ENCODE results near the gene GTF3C4. TPM values are rescaled to one million over a fixed set of nuclear protein-coding genes. Genes with fewer than 3 reads are reported as not detected.

Gene GTF3C4
- total RNA-seq, 4 donors from 2014 or later: 16.6 to 25.9 (median 24.1) TPM

- Histone ChIP-seq H3K4me3 (peak overlapping the region; percentile 85), H3K36me3 (no peaks in the 10 kb centered on the region), H3K9me3 (no peaks in the 10 kb centered on the region), H3K27ac (peak overlapping the region; percentile 99), H3K27me3 (no peaks in the 10 kb centered on the region), H3K4me1 (peaks cover 56% of the 10 kb centered on the region)
- DNase-seq (ENCODE audit: low spot score in 2 of 2): no peak
- TF ChIP-seq POLR2AphosphoS5 (IDR thresholded peaks at IDR 0.05) (no peak), POLR2A (IDR thresholded peaks at IDR 0.05) (no peak), EP300 (IDR thresholded peaks at IDR 0.05) (no peak)
- TF ChIP-seq, protein P1, sequence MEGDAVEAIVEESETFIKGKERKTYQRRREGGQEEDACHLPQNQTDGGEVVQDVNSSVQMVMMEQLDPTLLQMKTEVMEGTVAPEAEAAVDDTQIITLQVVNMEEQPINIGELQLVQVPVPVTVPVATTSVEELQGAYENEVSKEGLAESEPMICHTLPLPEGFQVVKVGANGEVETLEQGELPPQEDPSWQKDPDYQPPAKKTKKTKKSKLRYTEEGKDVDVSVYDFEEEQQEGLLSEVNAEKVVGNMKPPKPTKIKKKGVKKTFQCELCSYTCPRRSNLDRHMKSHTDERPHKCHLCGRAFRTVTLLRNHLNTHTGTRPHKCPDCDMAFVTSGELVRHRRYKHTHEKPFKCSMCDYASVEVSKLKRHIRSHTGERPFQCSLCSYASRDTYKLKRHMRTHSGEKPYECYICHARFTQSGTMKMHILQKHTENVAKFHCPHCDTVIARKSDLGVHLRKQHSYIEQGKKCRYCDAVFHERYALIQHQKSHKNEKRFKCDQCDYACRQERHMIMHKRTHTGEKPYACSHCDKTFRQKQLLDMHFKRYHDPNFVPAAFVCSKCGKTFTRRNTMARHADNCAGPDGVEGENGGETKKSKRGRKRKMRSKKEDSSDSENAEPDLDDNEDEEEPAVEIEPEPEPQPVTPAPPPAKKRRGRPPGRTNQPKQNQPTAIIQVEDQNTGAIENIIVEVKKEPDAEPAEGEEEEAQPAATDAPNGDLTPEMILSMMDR (IDR thresholded peaks at IDR 0.05): no peak
- 75% methylated on average over 6 of the region's 6 CpGs for WGBS
Measured at GRCh38 chr9:132671620-132672412, 1.6 kb downstream of the GTF3C4 start.

GRCh38 chr9:132672413-132672690 lies 2.1 kb downstream of the GTF3C4 start:
- no peak for DNase-seq (ENCODE audit: low spot score in 2 of 2)
- no peaks in the 10 kb centered on the region for H3K36me3 ChIP-seq
- no peak overlapping the region for H3K4me3 ChIP-seq
- peaks cover 56% of the 10 kb centered on the region for H3K4me1 ChIP-seq
- no peaks in the 10 kb centered on the region for H3K27me3 ChIP-seq
- no peak for TF ChIP-seq POLR2AphosphoS5 (IDR thresholded peaks at IDR 0.05)
- TF ChIP-seq EP300 (IDR thresholded peaks at IDR 0.05): no peak
- no peak for TF ChIP-seq POLR2A (IDR thresholded peaks at IDR 0.05)
- TF ChIP-seq, protein P1 (IDR thresholded peaks at IDR 0.05): no peak
- peak overlapping the region; percentile 29 for H3K27ac ChIP-seq
- 25% methylated on average over 5 of the region's 5 CpGs for WGBS
- H3K9me3 ChIP-seq: no peaks in the 10 kb centered on the region

DNA sequence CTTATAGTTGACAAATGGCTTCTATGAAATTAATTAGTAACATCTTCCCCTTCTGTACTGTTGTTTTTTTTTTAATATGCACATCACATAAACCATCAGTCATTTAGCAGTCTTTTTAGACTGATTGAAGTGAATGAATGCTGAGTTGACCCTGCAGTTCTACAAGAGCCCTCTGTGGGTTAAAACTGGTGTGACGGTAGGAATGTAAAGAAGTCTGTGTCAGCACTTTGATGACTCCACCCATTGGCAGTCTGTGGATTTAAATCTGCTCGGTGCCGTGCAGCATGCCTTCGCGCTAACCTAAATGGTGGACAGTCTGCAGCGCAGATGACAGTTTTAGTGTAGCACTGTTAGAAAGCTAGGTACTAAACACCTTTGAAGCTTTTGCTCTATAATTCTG lies 3.1 kb downstream of the GTF3C4 start:
- TF ChIP-seq POLR2A (IDR thresholded peaks at IDR 0.05): no peak
- no peak for TF ChIP-seq EP300 (IDR thresholded peaks at IDR 0.05)
- TF ChIP-seq, protein P1 (IDR thresholded peaks at IDR 0.05): no peak
- TF ChIP-seq POLR2AphosphoS5 (IDR thresholded peaks at IDR 0.05): no peak
- H3K4me1 ChIP-seq: peaks cover 56% of the 10 kb centered on the region

GRCh38 chr9:132674485-132674884 lies 4.2 kb downstream of the GTF3C4 start:
- DNase-seq (ENCODE audit: low spot score in 2 of 2): no peak
- 80% methylated on average over 4 of the region's 4 CpGs for WGBS
- Histone ChIP-seq H3K36me3 (peaks cover 17% of the 10 kb centered on the region), H3K27ac (no peak overlapping the region), H3K9me3 (no peaks in the 10 kb centered on the region), H3K4me1 (peaks cover 47% of the 10 kb centered on the region), H3K27me3 (no peaks in the 10 kb centered on the region), H3K4me3 (no peak overlapping the region)
- TF ChIP-seq POLR2A (IDR thresholded peaks at IDR 0.05) (no peak), EP300 (IDR thresholded peaks at IDR 0.05) (no peak), POLR2AphosphoS5 (IDR thresholded peaks at IDR 0.05) (no peak)
- TF ChIP-seq, protein P1 (IDR thresholded peaks at IDR 0.05): no peak

More for the DNA sequence above, 3.1 kb downstream of the GTF3C4 start:
- no peaks in the 10 kb centered on the region for H3K27me3 ChIP-seq
- H3K9me3 ChIP-seq: no peaks in the 10 kb centered on the region
- DNase-seq (ENCODE audit: low spot score in 2 of 2): no peak
- H3K36me3 ChIP-seq: peaks cover 6% of the 10 kb centered on the region
- H3K27ac ChIP-seq: no peak overlapping the region
- 26% methylated on average over 6 of the region's 6 CpGs for WGBS
- H3K4me3 ChIP-seq: no peak overlapping the region

- WGBS: 94% methylated on average over 8 of the region's 8 CpGs
- Histone ChIP-seq H3K4me3 (no peak overlapping the region), H3K9me3 (no peaks in the 10 kb centered on the region), H3K36me3 (peaks cover 32% of the 10 kb centered on the region), H3K27ac (no peak overlapping the region), H3K27me3 (no peaks in the 10 kb centered on the region), H3K4me1 (peaks cover 22% of the 10 kb centered on the region)
- TF ChIP-seq POLR2A (IDR thresholded peaks at IDR 0.05): no peak
- no peak for TF ChIP-seq EP300 (IDR thresholded peaks at IDR 0.05)
- no peak for TF ChIP-seq POLR2AphosphoS5 (IDR thresholded peaks at IDR 0.05)
- TF ChIP-seq, protein P1 (IDR thresholded peaks at IDR 0.05): no peak
- DNase-seq (ENCODE audit: low spot score in 2 of 2): no peak
Measured at GRCh38 chr9:132677976-132678375, 7.7 kb downstream of the GTF3C4 start.
